HG03103 (cell line): Measurements from ENCODE around the gene KCNC4.

ENCODE experiments used
- ATAC-seq: cut with Tn5 transposase; IDR thresholded peaks from one replicate; pipeline ENCODE4 v1.9.1; 2021; ENCODE audit warnings: low read depth; ENCODE audit not compliant: unreplicated experiment

Gene KCNC4

DNA sequence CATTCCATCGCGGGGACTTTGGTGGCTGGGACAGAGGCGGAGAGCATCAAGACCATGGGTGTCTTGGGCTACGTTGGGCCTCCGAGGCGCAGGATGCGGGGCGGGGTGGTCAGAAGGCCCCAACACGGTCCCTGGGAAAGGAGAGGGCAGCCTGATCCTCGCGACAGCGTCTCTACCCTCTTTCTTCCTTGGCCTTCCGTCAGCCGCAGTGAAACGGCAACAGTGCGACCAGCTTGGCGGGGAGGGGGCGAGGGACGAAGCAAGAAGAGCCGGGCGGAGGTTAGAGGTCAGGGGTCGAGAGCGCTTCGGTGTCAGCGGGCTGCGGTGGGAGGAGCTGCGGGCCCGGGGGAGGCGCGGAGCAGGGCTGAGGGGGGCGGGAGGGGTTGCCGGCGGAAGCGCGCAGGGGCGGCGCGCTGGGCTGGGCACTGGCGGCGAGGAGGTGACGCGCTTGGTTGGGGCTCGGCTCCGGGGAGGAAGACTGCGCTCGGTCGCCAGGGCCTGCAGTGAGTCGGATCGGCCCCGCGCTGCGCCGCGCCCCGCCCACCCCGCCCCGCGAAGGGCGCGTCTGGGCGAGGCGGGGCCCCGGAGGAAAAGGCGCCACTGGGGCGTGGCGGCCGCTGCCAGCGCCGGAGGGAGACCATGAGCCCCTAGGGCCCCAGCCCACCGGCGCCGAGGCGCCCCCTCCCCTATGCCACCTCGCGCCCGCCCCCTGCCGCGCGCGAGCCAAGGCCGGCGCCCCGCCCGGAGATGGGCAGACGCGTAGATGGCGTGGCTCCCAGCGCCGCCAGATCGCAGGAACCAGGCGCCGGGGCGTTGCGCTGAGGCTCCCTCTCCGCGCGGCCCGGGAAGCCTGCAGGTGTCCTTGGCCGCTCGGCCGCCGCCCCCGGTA, at the start of gene KCNC4:
Gene KCNC4 (plus strand): TSS at position 600 of the 889 bp plus-strand sequence. CDS start 1,186 bp downstream, outside the sequence.
- ATAC-seq, result peak; percentile 80

- ATAC-seq, result no peak
Measured at GRCh38 chr1:110160538-110161100, 49.5 kb upstream of the KCNC4 start.

- no peak for ATAC-seq
Measured at GRCh38 chr1:110161165-110161564, 48.9 kb upstream of the KCNC4 start.

- no peak for ATAC-seq
Measured at GRCh38 chr1:110161849-110162248, 48.3 kb upstream of the KCNC4 start.

DNA sequence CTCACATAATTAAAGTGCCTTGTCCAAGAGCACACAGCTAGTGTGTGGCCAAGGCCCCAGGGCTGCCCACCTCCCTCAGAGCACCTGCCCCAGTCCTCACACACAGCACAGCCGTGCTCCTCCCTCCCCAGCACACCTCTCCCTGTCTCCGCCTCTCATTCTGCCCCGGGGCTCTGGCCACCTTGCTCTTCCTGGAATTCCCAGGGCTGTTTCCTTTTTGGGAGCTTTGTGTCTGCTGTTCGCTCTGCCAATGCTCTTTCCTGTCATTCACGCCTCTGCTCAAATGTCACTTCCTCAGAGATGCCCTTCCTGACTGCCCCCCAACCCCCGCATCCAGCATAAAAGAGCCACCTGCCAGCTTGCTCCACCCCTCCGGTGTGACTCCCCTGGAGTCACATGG, 46.5 kb upstream of the KCNC4 start:
- ATAC-seq, result no peak

DNA sequence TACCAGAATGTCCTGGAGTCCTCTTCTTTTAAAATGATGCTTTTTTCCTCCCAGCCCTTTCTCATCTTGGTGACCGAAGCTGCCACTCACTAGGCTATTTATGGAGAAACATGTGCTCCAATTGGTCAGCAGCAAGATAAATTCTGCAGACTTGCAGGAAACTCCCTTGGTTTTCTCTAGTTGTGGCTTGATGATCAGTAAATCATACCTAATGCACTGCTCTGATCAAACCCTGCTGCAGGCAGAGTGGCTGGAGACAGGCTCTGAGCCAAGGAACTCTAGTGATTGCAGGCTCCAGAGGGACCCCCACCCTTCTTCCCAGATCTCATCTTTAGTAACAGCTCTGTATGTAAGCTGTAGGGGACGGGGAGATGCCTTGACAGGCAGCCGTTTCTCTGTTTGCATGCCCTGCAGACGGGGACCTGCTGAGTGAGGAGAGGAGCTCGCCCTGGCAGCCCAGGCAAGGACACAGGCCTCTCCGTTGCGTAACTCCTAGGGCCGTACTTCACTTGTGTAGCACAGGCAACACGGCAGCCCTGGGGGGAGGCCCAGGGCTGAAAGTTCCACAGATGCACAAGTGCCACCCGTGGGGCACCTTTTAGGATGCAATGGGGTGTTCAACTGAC, 45.3 kb upstream of the KCNC4 start:
- no peak for ATAC-seq

DNA sequence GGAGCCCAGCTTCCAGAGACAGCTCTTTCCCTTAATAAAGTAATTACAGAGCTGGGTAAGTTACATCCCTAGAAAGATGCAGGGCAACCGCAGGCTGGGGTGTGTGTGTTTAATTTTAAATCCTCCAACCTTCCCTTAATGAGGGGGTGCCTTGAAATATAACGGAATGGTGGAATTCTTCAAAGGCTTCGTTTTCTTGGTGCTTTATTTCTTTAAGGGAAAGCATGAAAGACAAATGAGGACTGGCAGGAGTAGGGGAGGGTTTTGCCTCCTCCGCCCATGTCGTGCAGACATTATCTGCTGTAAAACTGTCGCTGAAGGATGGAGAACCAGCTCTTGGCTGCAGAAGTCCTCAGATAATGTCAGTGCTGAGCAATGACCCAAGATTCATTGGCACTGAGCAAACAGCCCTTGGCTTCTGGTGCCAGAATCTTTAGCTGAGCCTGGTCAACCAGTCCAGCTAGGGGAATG, 44.3 kb upstream of the KCNC4 start:
- ATAC-seq, result no peak

GRCh38 chr1:110166861-110167260, 43.3 kb upstream of the KCNC4 start:
- no peak for ATAC-seq

DNA sequence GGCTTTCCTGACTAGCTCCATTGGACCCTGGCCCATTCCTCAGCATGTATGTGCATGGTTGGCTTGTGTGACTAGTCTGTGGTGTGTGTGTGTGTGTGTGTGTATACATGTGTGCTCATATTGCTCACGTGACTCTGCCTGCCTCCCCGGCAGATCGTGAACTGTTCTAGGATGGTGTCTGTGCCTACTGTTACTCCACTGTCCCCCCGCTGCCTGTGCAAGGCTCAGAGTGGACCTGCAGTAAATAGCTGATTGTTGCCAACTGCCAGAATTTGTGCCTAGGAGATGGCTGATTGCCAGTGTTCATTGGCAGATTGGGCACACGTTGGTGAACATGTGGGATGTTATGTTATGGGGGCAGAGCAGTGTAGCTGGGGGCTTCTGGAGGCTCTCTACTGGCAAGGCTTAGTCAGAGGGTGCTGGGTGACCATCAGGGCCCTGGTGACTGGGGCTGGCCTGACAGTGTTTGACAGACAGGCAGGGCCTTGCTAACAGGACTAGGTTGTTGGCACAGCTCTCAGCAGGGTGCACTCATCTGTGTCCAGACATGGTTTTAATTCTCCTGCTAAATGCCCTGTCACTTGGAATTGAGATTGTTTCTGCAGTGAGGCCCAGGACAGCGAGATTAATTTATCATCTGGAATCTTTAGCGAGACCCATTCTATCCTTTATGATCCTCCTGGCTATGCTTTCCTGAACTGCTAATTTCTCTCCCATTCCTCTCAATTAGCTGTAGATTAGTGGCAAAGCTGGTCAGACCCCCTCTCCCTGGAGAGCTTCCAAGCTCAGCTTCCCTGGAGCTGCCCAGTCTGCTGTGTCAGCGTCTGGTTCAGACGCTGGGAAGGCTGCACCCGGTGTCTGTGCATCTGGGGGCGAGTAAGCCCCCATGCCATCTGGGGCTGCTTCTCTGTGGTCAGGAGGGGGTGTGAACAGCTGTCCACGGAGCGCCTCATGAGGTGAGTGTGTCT, 39.1 kb upstream of the KCNC4 start:
- no peak for ATAC-seq

- ATAC-seq, result no peak
Measured at GRCh38 chr1:110172001-110172400, 38.1 kb upstream of the KCNC4 start.

GRCh38 chr1:110173466-110174105, 36.5 kb upstream of the KCNC4 start:
- no peak for ATAC-seq

DNA sequence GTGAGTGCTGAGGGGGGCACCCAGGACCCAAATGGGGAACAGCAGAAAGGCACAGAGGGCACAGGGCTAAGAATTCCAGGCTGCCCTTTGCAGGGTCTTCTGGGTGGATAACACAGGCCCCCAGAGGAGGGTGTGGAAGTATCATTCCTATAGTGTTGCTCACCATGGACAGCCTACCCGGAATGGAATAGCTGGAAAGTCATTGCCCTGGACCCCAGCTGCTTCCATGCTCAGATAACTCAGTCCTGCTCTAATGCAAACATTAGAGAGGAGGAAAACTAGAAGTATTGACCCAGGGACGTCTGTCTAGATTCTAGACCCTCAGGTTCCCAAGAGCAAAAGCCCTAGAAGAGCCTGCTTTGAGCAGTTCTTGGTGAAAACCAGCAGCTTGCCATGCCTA, 35.2 kb upstream of the KCNC4 start:
- ATAC-seq, result no peak

- ATAC-seq, result no peak
Measured at GRCh38 chr1:110176299-110176956, 33.7 kb upstream of the KCNC4 start.

- ATAC-seq, result no peak
Measured at GRCh38 chr1:110177775-110178174, 32.3 kb upstream of the KCNC4 start.

DNA sequence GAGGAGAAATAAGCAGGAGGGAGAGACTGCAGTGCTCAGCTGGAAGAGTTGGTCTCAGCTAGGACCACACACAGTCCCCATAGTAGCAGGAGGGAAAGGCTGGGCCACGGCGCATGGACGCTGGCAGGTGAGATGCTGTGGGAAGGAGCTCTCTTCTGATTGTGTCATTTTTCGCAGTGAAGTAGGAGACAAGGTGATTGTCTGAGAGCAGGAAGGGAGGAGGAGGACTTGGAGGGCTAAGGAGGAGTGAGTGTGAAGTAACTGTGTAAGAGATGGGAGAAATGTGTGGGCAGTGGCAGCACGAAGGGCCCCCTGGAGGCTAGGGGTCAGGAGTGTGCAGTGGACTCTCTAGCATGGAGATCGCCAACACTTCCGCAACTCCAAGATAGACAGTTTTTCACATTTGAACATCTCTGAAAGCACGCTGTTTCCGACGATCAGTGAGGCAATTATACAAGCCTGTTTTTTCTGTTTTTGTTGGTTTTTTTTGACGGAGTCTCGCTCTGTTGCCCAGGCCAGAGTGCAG, 26.4 kb upstream of the KCNC4 start:
- ATAC-seq, result no peak

GRCh38 chr1:110184446-110184845, 25.7 kb upstream of the KCNC4 start:
- no peak for ATAC-seq

DNA sequence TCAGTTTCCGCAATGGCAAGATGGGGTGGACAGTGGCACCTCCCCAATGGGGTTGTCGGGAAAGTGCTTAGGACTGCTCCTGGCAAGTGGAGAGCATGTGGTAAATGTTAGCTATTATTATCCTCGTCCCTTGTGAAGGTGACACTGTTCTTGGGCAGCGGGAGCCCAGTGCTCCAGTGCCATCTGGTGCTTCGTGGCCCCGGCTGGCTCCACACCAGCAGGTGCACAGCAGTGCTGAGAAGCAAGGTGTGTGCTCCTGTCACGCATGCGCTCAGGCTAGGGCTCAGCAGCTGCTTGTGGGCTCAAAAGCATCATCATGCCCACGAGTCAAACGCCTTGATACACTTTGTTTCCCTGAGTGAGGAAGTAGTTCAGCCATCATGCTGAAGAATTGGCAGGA, 24.9 kb upstream of the KCNC4 start:
- ATAC-seq, result no peak

- ATAC-seq, result no peak
Measured at GRCh38 chr1:110186558-110186957, 23.6 kb upstream of the KCNC4 start.
